HEK293 (cell line): ENCODE measurements around the gene HGS.

Experiments
- CTCF ChIA-PET: fragments of 350-600 bp; formaldehyde crosslinking; extraction: SDS; loops from one replicate; lab custom pipeline; 2021; ENCODE audit warnings: antibody characterized with exemption; lab: Yijun Ruan, JAX
- POLR2A ChIA-PET: fragments of 300-600 bp; formaldehyde crosslinking; extraction: SDS; loops from one replicate; lab custom pipeline; 2020; ENCODE audit warnings: antibody characterized with exemption, inconsistent platforms; lab: Yijun Ruan, JAX
- H3K27ac ChIP-seq: fragments of 200-500 bp; sonication (Bioruptor generic); 2 replicates; pipeline ENCODE4 v1.5.1; 2014; ENCODE audit warnings: low read depth, low read length, control low read depth, inconsistent platforms; ENCODE audit errors: extremely low read depth
- H3K36me3 ChIP-seq, 2 experiments: fragments of 200-500 bp in 1 of 2; sonication (Bioruptor generic) in 1 of 2; 1 replicate in 1 of 2; 2 replicates in 1 of 2; pipeline ENCODE4 v1.5.1; 2014 to 2017; ENCODE audit warnings: inconsistent platforms in 2 of 2, low read length in 2 of 2; ENCODE audit not compliant: control insufficient read depth in 2 of 2, insufficient read depth in 1 of 2
- H3K4me1 ChIP-seq: fragments of 200-500 bp; sonication (Bioruptor generic); 2 replicates; pipeline ENCODE4 v1.5.1; 2014; ENCODE audit warnings: mild to moderate bottlenecking, low read length, inconsistent platforms; ENCODE audit not compliant: control insufficient read depth, insufficient read depth
- H3K4me3 ChIP-seq: 2 replicates; pipeline ENCODE4 v1.5.1; 2011; ENCODE audit warnings: low read depth, mild to moderate bottlenecking, control low read depth, low read length, moderate library complexity
- H3K9me3 ChIP-seq: fragments of 200-500 bp; sonication (Bioruptor generic); 2 replicates; pipeline ENCODE4 v1.5.1; 2014; ENCODE audit warnings: low read depth, low read length, inconsistent platforms; ENCODE audit not compliant: control insufficient read depth, insufficient read depth
- HOXD13 ChIP-seq: sonication (generic); formaldehyde crosslinking; IDR thresholded peaks from 2 replicates; pipeline ENCODE4 v1.8.0; 2022; ENCODE audit warnings: missing genetic modification reagents, borderline replicate concordance
- KLF10 ChIP-seq: fragments of 450-650 bp; IDR thresholded peaks from 2 replicates; pipeline ENCODE4 v1.5.1; 2018; ENCODE audit warnings: missing biosample characterization, mild to moderate bottlenecking, missing genetic modification characterization
- PRDM1 ChIP-seq: fragments of 450-650 bp; formaldehyde crosslinking; IDR thresholded peaks from 2 replicates; pipeline ENCODE4; 2016; ENCODE audit warnings: missing biosample characterization, missing genetic modification characterization
- SP2 ChIP-seq: fragments of 450-650 bp; formaldehyde crosslinking; IDR thresholded peaks from 2 replicates; pipeline ENCODE4 v1.5.1; 2016; ENCODE audit warnings: missing biosample characterization, missing genetic modification characterization
- ZFP69B ChIP-seq: fragments of 450-650 bp; formaldehyde crosslinking; IDR thresholded peaks from 2 replicates; pipeline ENCODE4 v1.5.1; 2016; ENCODE audit warnings: missing biosample characterization, missing genetic modification characterization
- ZIC2 ChIP-seq: fragments of 450-650 bp; formaldehyde crosslinking; IDR thresholded peaks from 2 replicates; pipeline ENCODE4 v1.5.1; 2016; ENCODE audit warnings: missing biosample characterization, missing genetic modification characterization
- ZNF2 ChIP-seq: fragments of 450-650 bp; formaldehyde crosslinking; IDR thresholded peaks from 2 replicates; pipeline ENCODE4 v1.5.1; 2016; ENCODE audit warnings: missing biosample characterization, missing genetic modification characterization
- ZNF211 ChIP-seq: fragments of 450-650 bp; formaldehyde crosslinking; IDR thresholded peaks from 2 replicates; pipeline ENCODE4 v1.5.1; 2016; ENCODE audit warnings: low read depth, missing biosample characterization, missing genetic modification characterization
- ZNF335 ChIP-seq: fragments of 450-650 bp; formaldehyde crosslinking; conservative IDR thresholded peaks from 2 replicates; pipeline ENCODE4 v1.5.1; 2016; ENCODE audit warnings: missing biosample characterization, missing genetic modification characterization
- ZNF416 ChIP-seq: fragments of 450-650 bp; formaldehyde crosslinking; IDR thresholded peaks from 2 replicates; pipeline ENCODE4 v1.5.1; 2016; ENCODE audit warnings: missing biosample characterization, missing genetic modification characterization
- ZNF433 ChIP-seq: fragments of 450-650 bp; formaldehyde crosslinking; IDR thresholded peaks from 2 replicates; pipeline ENCODE4 v1.5.1; 2016; ENCODE audit warnings: missing biosample characterization, missing genetic modification characterization, low read depth
- ZNF521 ChIP-seq: fragments of 450-650 bp; formaldehyde crosslinking; IDR thresholded peaks from 2 replicates; pipeline ENCODE4 v1.5.1; 2017; ENCODE audit warnings: missing biosample characterization, mild to moderate bottlenecking, missing genetic modification characterization
- ZNF561 ChIP-seq: fragments of 450-650 bp; IDR thresholded peaks from 2 replicates; pipeline ENCODE4 v1.5.1; 2018; ENCODE audit warnings: missing biosample characterization, missing genetic modification characterization, borderline replicate concordance
- ZNF624 ChIP-seq: fragments of 450-650 bp; formaldehyde crosslinking; IDR thresholded peaks from 2 replicates; pipeline ENCODE4 v1.5.1; 2017; ENCODE audit warnings: missing biosample characterization, missing genetic modification characterization
- ZNF660 ChIP-seq: fragments of 450-650 bp; IDR thresholded peaks from 2 replicates; pipeline ENCODE4 v1.5.1; 2018; ENCODE audit warnings: missing biosample characterization, mild to moderate bottlenecking, missing genetic modification characterization
- ZNF777 ChIP-seq: fragments of 450-650 bp; formaldehyde crosslinking; IDR thresholded peaks from 2 replicates; pipeline ENCODE4 v1.5.1; 2017; ENCODE audit warnings: missing biosample characterization, missing genetic modification characterization, borderline replicate concordance
- TF ChIP-seq, protein P1 (sequence below): fragments of 450-650 bp; formaldehyde crosslinking; IDR thresholded peaks from 2 replicates; pipeline ENCODE4 v1.5.1; 2016; ENCODE audit warnings: missing biosample characterization, missing genetic modification characterization
- TF ChIP-seq, protein P2 (sequence below): fragments of 450-650 bp; formaldehyde crosslinking; IDR thresholded peaks from 2 replicates; pipeline ENCODE4 v1.5.1; 2016; ENCODE audit warnings: missing biosample characterization, missing genetic modification characterization
- TF ChIP-seq, protein P3 (sequence below): fragments of 450-650 bp; formaldehyde crosslinking; IDR thresholded peaks from 2 replicates; pipeline ENCODE4 v1.5.1; 2016; ENCODE audit warnings: missing biosample characterization, missing genetic modification characterization
- TF ChIP-seq, protein P4 (sequence below): fragments of 450-650 bp; formaldehyde crosslinking; IDR thresholded peaks from 2 replicates; pipeline ENCODE4 v1.5.1; 2017; ENCODE audit warnings: missing biosample characterization, missing genetic modification characterization

HGS gene

DNA sequence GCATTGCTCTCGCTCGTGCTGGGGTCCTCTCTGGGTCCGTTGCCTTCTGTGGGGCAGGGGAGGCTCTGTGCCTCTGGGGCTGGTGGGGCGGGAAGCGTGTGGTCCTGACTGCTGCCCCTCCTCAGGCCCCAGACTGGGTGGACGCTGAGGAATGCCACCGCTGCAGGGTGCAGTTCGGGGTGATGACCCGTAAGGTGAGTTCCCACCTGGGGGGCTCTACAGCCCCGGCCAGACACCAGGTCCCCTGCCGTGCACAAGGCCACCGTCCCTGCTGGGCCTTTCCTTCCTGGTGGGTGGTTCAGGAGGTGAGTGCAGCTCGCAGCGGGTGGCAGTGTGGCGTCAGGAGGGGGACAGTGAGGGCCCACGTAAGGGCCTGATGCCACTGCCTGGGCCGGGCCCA, 6.7 kb downstream of the HGS start:
- POLR2A ChIA-PET, result interaction anchor here (2.3 kb wide), 1 partner anchor 12 kb away, joined by 10 read pairs; the partner anchor contains the start of gene MRPL12
- CTCF ChIA-PET, result interaction anchor here (1.0 to 1.1 kb wide), 2 partner anchors 12 to 15 kb away, joined by 3 read pairs; no protein-coding TSS in a partner anchor

DNA sequence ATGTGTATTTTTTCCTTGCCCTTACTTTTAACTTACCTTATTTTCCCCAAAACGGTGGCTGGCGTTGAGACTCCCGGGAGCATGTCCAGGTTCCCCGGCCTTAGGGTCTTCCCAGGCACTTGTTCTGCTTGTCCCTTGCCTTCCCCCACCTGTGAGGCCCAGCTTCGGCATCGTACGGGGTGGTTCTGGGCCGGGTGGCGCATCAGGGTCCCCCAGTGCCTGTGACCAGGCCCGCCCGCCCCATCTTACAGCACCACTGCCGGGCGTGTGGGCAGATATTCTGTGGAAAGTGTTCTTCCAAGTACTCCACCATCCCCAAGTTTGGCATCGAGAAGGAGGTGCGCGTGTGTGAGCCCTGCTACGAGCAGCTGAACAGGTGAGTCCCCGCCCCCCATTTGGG, 7.4 kb downstream of the HGS start:
- POLR2A ChIA-PET, result interaction anchor here (2.3 kb wide), 1 partner anchor 11 kb away, joined by 10 read pairs; the partner anchor contains the start of gene MRPL12
- Histone ChIP-seq H3K36me3 (peaks cover 6 to 98% of the 10 kb centered on the region in 2 experiments; a peak in 2 of 3 replicates), H3K4me1 (no peaks in the 10 kb centered on the region), H3K9me3 (no peaks in the 10 kb centered on the region), H3K27ac (no peak overlapping the region), H3K4me3 (no peak overlapping the region)
- no peak for TF ChIP-seq ZNF777 (tag by site-specific recombination)
- TF ChIP-seq, protein P1, sequence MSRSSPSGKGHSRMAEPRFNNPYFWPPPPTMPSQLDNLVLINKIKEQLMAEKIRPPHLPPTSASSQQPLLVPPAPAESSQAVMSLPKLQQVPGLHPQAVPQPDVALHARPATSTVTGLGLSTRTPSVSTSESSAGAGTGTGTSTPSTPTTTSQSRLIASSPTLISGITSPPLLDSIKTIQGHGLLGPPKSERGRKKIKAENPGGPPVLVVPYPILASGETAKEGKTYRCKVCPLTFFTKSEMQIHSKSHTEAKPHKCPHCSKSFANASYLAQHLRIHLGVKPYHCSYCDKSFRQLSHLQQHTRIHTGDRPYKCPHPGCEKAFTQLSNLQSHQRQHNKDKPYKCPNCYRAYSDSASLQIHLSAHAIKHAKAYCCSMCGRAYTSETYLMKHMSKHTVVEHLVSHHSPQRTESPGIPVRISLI, result no peak
- no peak for TF ChIP-seq ZNF416 (tag by site-specific recombination)
- TF ChIP-seq KLF10 (tag by site-specific recombination), result no peak
- no peak for TF ChIP-seq ZNF335 (tag by site-specific recombination)
- no peak for TF ChIP-seq SP2 (tag by site-specific recombination)
- no peak for TF ChIP-seq ZNF433
- TF ChIP-seq, protein P2, sequence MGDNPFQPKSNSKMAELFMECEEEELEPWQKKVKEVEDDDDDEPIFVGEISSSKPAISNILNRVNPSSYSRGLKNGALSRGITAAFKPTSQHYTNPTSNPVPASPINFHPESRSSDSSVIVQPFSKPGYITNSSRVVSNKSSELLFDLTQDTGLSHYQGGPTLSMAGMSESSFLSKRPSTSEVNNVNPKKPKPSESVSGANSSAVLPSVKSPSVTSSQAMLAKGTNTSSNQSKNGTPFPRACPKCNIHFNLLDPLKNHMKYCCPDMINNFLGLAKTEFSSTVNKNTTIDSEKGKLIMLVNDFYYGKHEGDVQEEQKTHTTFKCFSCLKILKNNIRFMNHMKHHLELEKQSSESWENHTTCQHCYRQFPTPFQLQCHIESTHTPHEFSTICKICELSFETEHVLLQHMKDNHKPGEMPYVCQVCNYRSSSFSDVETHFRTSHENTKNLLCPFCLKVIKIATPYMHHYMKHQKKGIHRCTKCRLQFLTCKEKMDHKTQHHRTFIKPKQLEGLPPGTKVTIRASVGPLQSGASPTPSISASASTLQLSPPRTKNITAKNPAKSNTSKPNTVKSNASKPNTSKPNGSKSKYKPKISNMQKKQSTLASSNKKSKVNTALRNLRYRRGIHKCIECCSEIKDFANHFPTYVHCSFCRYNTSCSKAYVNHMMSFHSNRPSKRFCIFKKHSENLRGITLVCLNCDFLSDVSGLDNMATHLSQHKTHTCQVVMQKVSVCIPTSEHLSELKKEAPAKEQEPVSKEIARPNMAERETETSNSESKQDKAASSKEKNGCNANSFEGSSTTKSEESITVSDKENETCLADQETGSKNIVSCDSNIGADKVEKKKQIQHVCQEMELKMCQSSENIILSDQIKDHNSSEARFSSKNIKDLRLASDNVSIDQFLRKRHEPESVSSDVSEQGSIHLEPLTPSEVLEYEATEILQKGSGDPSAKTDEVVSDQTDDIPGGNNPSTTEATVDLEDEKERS (tag by site-specific recombination), result no peak
- TF ChIP-seq ZNF624, result no peak
- no peak for TF ChIP-seq HOXD13 (CRISPR knock-in tag)
- TF ChIP-seq ZFP69B, result no peak
- no peak for TF ChIP-seq ZNF660
- no peak for TF ChIP-seq ZNF2 (tag by site-specific recombination)
- no peak for TF ChIP-seq PRDM1 (tag by site-specific recombination)
- CTCF ChIA-PET, result interaction anchor here (1.0 to 1.1 kb wide), 2 partner anchors 11 to 16 kb away, joined by 3 read pairs; no protein-coding TSS in a partner anchor

More for the DNA sequence above, 6.7 kb downstream of the HGS start:
- TF ChIP-seq ZNF561 (tag by site-specific recombination) (no peak), ZNF521 (tag by site-specific recombination) (no peak), ZIC2 (peak; percentile 70), ZNF211 (tag by site-specific recombination) (no peak)
- TF ChIP-seq, protein P3, sequence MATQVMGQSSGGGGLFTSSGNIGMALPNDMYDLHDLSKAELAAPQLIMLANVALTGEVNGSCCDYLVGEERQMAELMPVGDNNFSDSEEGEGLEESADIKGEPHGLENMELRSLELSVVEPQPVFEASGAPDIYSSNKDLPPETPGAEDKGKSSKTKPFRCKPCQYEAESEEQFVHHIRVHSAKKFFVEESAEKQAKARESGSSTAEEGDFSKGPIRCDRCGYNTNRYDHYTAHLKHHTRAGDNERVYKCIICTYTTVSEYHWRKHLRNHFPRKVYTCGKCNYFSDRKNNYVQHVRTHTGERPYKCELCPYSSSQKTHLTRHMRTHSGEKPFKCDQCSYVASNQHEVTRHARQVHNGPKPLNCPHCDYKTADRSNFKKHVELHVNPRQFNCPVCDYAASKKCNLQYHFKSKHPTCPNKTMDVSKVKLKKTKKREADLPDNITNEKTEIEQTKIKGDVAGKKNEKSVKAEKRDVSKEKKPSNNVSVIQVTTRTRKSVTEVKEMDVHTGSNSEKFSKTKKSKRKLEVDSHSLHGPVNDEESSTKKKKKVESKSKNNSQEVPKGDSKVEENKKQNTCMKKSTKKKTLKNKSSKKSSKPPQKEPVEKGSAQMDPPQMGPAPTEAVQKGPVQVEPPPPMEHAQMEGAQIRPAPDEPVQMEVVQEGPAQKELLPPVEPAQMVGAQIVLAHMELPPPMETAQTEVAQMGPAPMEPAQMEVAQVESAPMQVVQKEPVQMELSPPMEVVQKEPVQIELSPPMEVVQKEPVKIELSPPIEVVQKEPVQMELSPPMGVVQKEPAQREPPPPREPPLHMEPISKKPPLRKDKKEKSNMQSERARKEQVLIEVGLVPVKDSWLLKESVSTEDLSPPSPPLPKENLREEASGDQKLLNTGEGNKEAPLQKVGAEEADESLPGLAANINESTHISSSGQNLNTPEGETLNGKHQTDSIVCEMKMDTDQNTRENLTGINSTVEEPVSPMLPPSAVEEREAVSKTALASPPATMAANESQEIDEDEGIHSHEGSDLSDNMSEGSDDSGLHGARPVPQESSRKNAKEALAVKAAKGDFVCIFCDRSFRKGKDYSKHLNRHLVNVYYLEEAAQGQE (tag by site-specific recombination), result no peak
- TF ChIP-seq, protein P4, sequence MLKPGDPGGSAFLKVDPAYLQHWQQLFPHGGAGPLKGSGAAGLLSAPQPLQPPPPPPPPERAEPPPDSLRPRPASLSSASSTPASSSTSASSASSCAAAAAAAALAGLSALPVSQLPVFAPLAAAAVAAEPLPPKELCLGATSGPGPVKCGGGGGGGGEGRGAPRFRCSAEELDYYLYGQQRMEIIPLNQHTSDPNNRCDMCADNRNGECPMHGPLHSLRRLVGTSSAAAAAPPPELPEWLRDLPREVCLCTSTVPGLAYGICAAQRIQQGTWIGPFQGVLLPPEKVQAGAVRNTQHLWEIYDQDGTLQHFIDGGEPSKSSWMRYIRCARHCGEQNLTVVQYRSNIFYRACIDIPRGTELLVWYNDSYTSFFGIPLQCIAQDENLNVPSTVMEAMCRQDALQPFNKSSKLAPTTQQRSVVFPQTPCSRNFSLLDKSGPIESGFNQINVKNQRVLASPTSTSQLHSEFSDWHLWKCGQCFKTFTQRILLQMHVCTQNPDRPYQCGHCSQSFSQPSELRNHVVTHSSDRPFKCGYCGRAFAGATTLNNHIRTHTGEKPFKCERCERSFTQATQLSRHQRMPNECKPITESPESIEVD (tag by site-specific recombination), result no peak
- Histone ChIP-seq H3K4me3 (no peak overlapping the region), H3K27ac (no peak overlapping the region), H3K9me3 (no peaks in the 10 kb centered on the region), H3K36me3 (peaks cover 11 to 98% of the 10 kb centered on the region in 2 experiments; a peak in 2 of 3 replicates), H3K4me1 (no peaks in the 10 kb centered on the region)
